ENCODE data around the gene SLC5A9.

SLC5A9 gene

GRCh38 chr1:48214820-48215219 lies 7.7 kb upstream of the SLC5A9 start:
- Histone ChIP-seq H3K9ac (ENCODE audit: low read depth, low read length) (0 out of 2 replicates have a peak overlapping the region, but pooled peaks have one; percentile 0), H3K27ac (ENCODE audit: low read depth, low read length) (peak overlapping the region; percentile 73; the same call in 1 of the 2 replicates), H3K27me3 (ENCODE audit: insufficient read depth, low read length) (no peaks in the 10 kb centered on the region), H3K9me3 (ENCODE audit: insufficient read depth, low read depth, low read length) (no peaks in the 10 kb centered on the region), H3K4me3 (ENCODE audit: low read length) (no peak overlapping the region), H3K36me3 (ENCODE audit: insufficient read depth, low read length) (no peaks in the 10 kb centered on the region), H3K4me1 (ENCODE audit: insufficient read depth, low read length) (peaks cover 12% of the 10 kb centered on the region)
- WGBS: 75% methylated on average over 4 of the region's 4 CpGs

GRCh38 chr1:48215222-48215621 lies 7.3 kb upstream of the SLC5A9 start:
- no peaks in the 10 kb centered on the region for H3K36me3 ChIP-seq (ENCODE audit: insufficient read depth, low read length)
- 71% methylated on average over 1 of the region's 1 CpG for WGBS
- no peak overlapping the region for H3K4me3 ChIP-seq (ENCODE audit: low read length)
- H3K27ac ChIP-seq (ENCODE audit: low read depth, low read length): peak overlapping the region; percentile 73; the same call in 1 of the 2 replicates
- H3K4me1 ChIP-seq (ENCODE audit: insufficient read depth, low read length): peaks cover 12% of the 10 kb centered on the region
- H3K27me3 ChIP-seq (ENCODE audit: insufficient read depth, low read length): no peaks in the 10 kb centered on the region
- no peak overlapping the region for H3K9ac ChIP-seq (ENCODE audit: low read depth, low read length)
- H3K9me3 ChIP-seq (ENCODE audit: insufficient read depth, low read depth, low read length): no peaks in the 10 kb centered on the region

GRCh38 chr1:48215889-48216288 lies 6.6 kb upstream of the SLC5A9 start:
- Histone ChIP-seq H3K9me3 (ENCODE audit: insufficient read depth, low read depth, low read length) (no peaks in the 10 kb centered on the region), H3K9ac (ENCODE audit: low read depth, low read length) (no peak overlapping the region), H3K4me3 (ENCODE audit: low read length) (no peak overlapping the region), H3K27ac (ENCODE audit: low read depth, low read length) (no peak overlapping the region), H3K4me1 (ENCODE audit: insufficient read depth, low read length) (peaks cover 12% of the 10 kb centered on the region), H3K27me3 (ENCODE audit: insufficient read depth, low read length) (no peaks in the 10 kb centered on the region), H3K36me3 (ENCODE audit: insufficient read depth, low read length) (no peaks in the 10 kb centered on the region)
- 91% methylated on average over 2 of the region's 2 CpGs for WGBS

- Histone ChIP-seq H3K9me3 (ENCODE audit: insufficient read depth, low read depth, low read length) (no peaks in the 10 kb centered on the region), H3K4me1 (ENCODE audit: insufficient read depth, low read length) (peaks cover 12% of the 10 kb centered on the region), H3K27ac (ENCODE audit: low read depth, low read length) (no peak overlapping the region), H3K9ac (ENCODE audit: low read depth, low read length) (no peak overlapping the region), H3K27me3 (ENCODE audit: insufficient read depth, low read length) (no peaks in the 10 kb centered on the region), H3K36me3 (ENCODE audit: insufficient read depth, low read length) (no peaks in the 10 kb centered on the region), H3K4me3 (ENCODE audit: low read length) (no peak overlapping the region)
- WGBS: 79% methylated on average over 2 of the region's 2 CpGs
Measured at GRCh38 chr1:48216313-48216712, 6.2 kb upstream of the SLC5A9 start.

- no peak overlapping the region for H3K9ac ChIP-seq (ENCODE audit: low read depth, low read length)
- WGBS: 92% methylated on average over 3 of the region's 3 CpGs
Measured at GRCh38 chr1:48216941-48217340, 5.6 kb upstream of the SLC5A9 start.

GRCh38 chr1:48217856-48218255 lies 4.7 kb upstream of the SLC5A9 start:
- no peaks in the 10 kb centered on the region for H3K9me3 ChIP-seq (ENCODE audit: insufficient read depth, low read depth, low read length)
- no peaks in the 10 kb centered on the region for H3K27me3 ChIP-seq (ENCODE audit: insufficient read depth, low read length)
- H3K4me3 ChIP-seq (ENCODE audit: low read length): no peak overlapping the region
- no peak overlapping the region for H3K9ac ChIP-seq (ENCODE audit: low read depth, low read length)
- no peaks in the 10 kb centered on the region for H3K36me3 ChIP-seq (ENCODE audit: insufficient read depth, low read length)
- H3K4me1 ChIP-seq (ENCODE audit: insufficient read depth, low read length): peaks cover 12% of the 10 kb centered on the region
- no peak overlapping the region for H3K27ac ChIP-seq (ENCODE audit: low read depth, low read length)
- 91% methylated on average over 1 of the region's 1 CpG for WGBS

More at GRCh38 chr1:48216941-48217340, 5.6 kb upstream of the SLC5A9 start:
- Histone ChIP-seq H3K27me3 (ENCODE audit: insufficient read depth, low read length) (no peaks in the 10 kb centered on the region), H3K9me3 (ENCODE audit: insufficient read depth, low read depth, low read length) (no peaks in the 10 kb centered on the region), H3K4me1 (ENCODE audit: insufficient read depth, low read length) (peaks cover 12% of the 10 kb centered on the region), H3K36me3 (ENCODE audit: insufficient read depth, low read length) (no peaks in the 10 kb centered on the region), H3K27ac (ENCODE audit: low read depth, low read length) (no peak overlapping the region), H3K4me3 (ENCODE audit: low read length) (no peak overlapping the region)

- no peak overlapping the region for H3K9ac ChIP-seq (ENCODE audit: low read depth, low read length)
- 98% methylated on average over 2 of the region's 2 CpGs for WGBS
Measured at GRCh38 chr1:48219803-48220202, 2.7 kb upstream of the SLC5A9 start.

GRCh38 chr1:48221122-48221521 lies 1.4 kb upstream of the SLC5A9 start:
- no peaks in the 10 kb centered on the region for H3K27me3 ChIP-seq (ENCODE audit: insufficient read depth, low read length)
- 96% methylated on average over 2 of the region's 3 CpGs for WGBS

More at GRCh38 chr1:48219803-48220202, 2.7 kb upstream of the SLC5A9 start:
- H3K36me3 ChIP-seq (ENCODE audit: insufficient read depth, low read length): no peaks in the 10 kb centered on the region
- H3K27ac ChIP-seq (ENCODE audit: low read depth, low read length): no peak overlapping the region
- no peaks in the 10 kb centered on the region for H3K27me3 ChIP-seq (ENCODE audit: insufficient read depth, low read length)
- H3K4me3 ChIP-seq (ENCODE audit: low read length): no peak overlapping the region
- H3K4me1 ChIP-seq (ENCODE audit: insufficient read depth, low read length): peaks cover 9% of the 10 kb centered on the region
- H3K9me3 ChIP-seq (ENCODE audit: insufficient read depth, low read depth, low read length): no peaks in the 10 kb centered on the region

GRCh38 chr1:48221657-48222056 lies 859 bp upstream of the SLC5A9 start:
- WGBS: 94% methylated on average over 3 of the region's 3 CpGs
- no peaks in the 10 kb centered on the region for H3K9me3 ChIP-seq (ENCODE audit: insufficient read depth, low read depth, low read length)
- no peaks in the 10 kb centered on the region; the same call in 1 of the 2 replicates for H3K4me1 ChIP-seq (ENCODE audit: insufficient read depth, low read length)
- no peak overlapping the region for H3K4me3 ChIP-seq (ENCODE audit: low read length)
- H3K9ac ChIP-seq (ENCODE audit: low read depth, low read length): no peak overlapping the region
- no peak overlapping the region for H3K27ac ChIP-seq (ENCODE audit: low read depth, low read length)
- no peaks in the 10 kb centered on the region for H3K36me3 ChIP-seq (ENCODE audit: insufficient read depth, low read length)
- H3K27me3 ChIP-seq (ENCODE audit: insufficient read depth, low read length): no peaks in the 10 kb centered on the region

More at GRCh38 chr1:48221122-48221521, 1.4 kb upstream of the SLC5A9 start:
- Histone ChIP-seq H3K4me1 (ENCODE audit: insufficient read depth, low read length) (no peaks in the 10 kb centered on the region; the same call in 1 of the 2 replicates), H3K4me3 (ENCODE audit: low read length) (no peak overlapping the region), H3K27ac (ENCODE audit: low read depth, low read length) (no peak overlapping the region), H3K9me3 (ENCODE audit: insufficient read depth, low read depth, low read length) (no peaks in the 10 kb centered on the region), H3K36me3 (ENCODE audit: insufficient read depth, low read length) (no peaks in the 10 kb centered on the region), H3K9ac (ENCODE audit: low read depth, low read length) (no peak overlapping the region)

GRCh38 chr1:48223366-48224240 lies 1.1 kb downstream of the SLC5A9 start:
- no peaks in the 10 kb centered on the region for H3K36me3 ChIP-seq (ENCODE audit: insufficient read depth, low read length)
- WGBS: 72% methylated on average over 7 of the region's 7 CpGs
- no peaks in the 10 kb centered on the region for H3K9me3 ChIP-seq (ENCODE audit: insufficient read depth, low read depth, low read length)
- H3K4me3 ChIP-seq (ENCODE audit: low read length): no peak overlapping the region
- H3K9ac ChIP-seq (ENCODE audit: low read depth, low read length): no peak overlapping the region
- H3K4me1 ChIP-seq (ENCODE audit: insufficient read depth, low read length): no peaks in the 10 kb centered on the region; the same call in 1 of the 2 replicates
- H3K27me3 ChIP-seq (ENCODE audit: insufficient read depth, low read length): no peaks in the 10 kb centered on the region
- no peak overlapping the region for H3K27ac ChIP-seq (ENCODE audit: low read depth, low read length)

GRCh38 chr1:48224791-48225190 lies 2.3 kb downstream of the SLC5A9 start:
- Histone ChIP-seq H3K4me1 (ENCODE audit: insufficient read depth, low read length) (no peaks in the 10 kb centered on the region; the same call in 1 of the 2 replicates), H3K27ac (ENCODE audit: low read depth, low read length) (no peak overlapping the region), H3K4me3 (ENCODE audit: low read length) (no peak overlapping the region), H3K9me3 (ENCODE audit: insufficient read depth, low read depth, low read length) (no peaks in the 10 kb centered on the region), H3K9ac (ENCODE audit: low read depth, low read length) (no peak overlapping the region), H3K36me3 (ENCODE audit: insufficient read depth, low read length) (no peaks in the 10 kb centered on the region), H3K27me3 (ENCODE audit: insufficient read depth, low read length) (no peaks in the 10 kb centered on the region)
- 98% methylated on average over 6 of the region's 6 CpGs for WGBS

All from HUES64 (cell line).